Astrocyte (in vitro differentiated cells and primary cell): Measurements from ENCODE around the gene NT5E. TPM values are rescaled to one million over a fixed set of nuclear protein-coding genes. Genes with fewer than 3 reads are reported as not detected.

Experiments
- DNase-seq: peaks from one replicate; pipeline ENCODE4 v3.0.0-alpha.2; 2010; ENCODE audit warnings: low read depth
- FAIRE-seq: peaks from 2 replicates; lab custom pipeline; 2011; peaks lifted over from hg19 to GRCh38; lab: Jason Lieb, UNC
- H2AFZ ChIP-seq: 2 replicates; pipeline ENCODE4 v1.6.0; 2012; ENCODE audit warnings: low read depth, low read length, inconsistent platforms
- H3K27ac ChIP-seq: 2 replicates; pipeline ENCODE4 v1.5.1; 2011; ENCODE audit warnings: low read depth, low read length, inconsistent platforms
- H3K27me3 ChIP-seq: 2 replicates; pipeline ENCODE4 v1.6.0; 2011; ENCODE audit warnings: low read length, inconsistent platforms; ENCODE audit not compliant: insufficient read depth
- H3K36me3 ChIP-seq: 2 replicates; pipeline ENCODE4 v1.5.1; 2011; ENCODE audit warnings: low read length, inconsistent platforms; ENCODE audit not compliant: insufficient read depth
- H3K4me1 ChIP-seq: 2 replicates; pipeline ENCODE4 v1.5.1; 2011; ENCODE audit warnings: low read length, inconsistent platforms; ENCODE audit not compliant: insufficient read depth
- H3K4me2 ChIP-seq: 2 replicates; pipeline ENCODE4 v1.6.0; 2012; ENCODE audit warnings: low read length, inconsistent platforms
- H3K4me3 ChIP-seq: 2 replicates; pipeline ENCODE4 v1.5.1; 2011; ENCODE audit warnings: low read depth, mild to moderate bottlenecking, low read length, inconsistent platforms; ENCODE audit not compliant: insufficient read depth
- H3K79me2 ChIP-seq: 2 replicates; pipeline ENCODE4 v1.6.0; 2012; ENCODE audit warnings: mild to moderate bottlenecking, low read length, inconsistent platforms; ENCODE audit not compliant: insufficient read depth
- H3K9ac ChIP-seq: 2 replicates; pipeline ENCODE4 v1.6.0; 2012; ENCODE audit warnings: mild to moderate bottlenecking, low read length, inconsistent platforms
- H3K9me3 ChIP-seq: 2 replicates; pipeline ENCODE4 v1.5.1; 2012; ENCODE audit warnings: low read depth, mild to moderate bottlenecking, low read length, inconsistent platforms; ENCODE audit not compliant: insufficient read depth
- H4K20me1 ChIP-seq: 2 replicates; pipeline ENCODE4 v1.6.0; 2012; ENCODE audit warnings: low read length, inconsistent platforms; ENCODE audit not compliant: insufficient read depth
- H3K27ac Mint-ChIP-seq: one replicate; pipeline ENCODE4 v1.8.0; 2021; ENCODE audit warnings: mild to moderate bottlenecking, mixed read lengths; ENCODE audit not compliant: unreplicated experiment
- H3K27me3 Mint-ChIP-seq: one replicate; pipeline ENCODE4 v1.8.0; 2021; ENCODE audit warnings: low read depth, mixed read lengths; ENCODE audit not compliant: unreplicated experiment
- H3K36me3 Mint-ChIP-seq: one replicate; pipeline ENCODE4 v1.8.0; 2021; ENCODE audit warnings: low read depth, mixed read lengths; ENCODE audit not compliant: unreplicated experiment
- H3K4me1 Mint-ChIP-seq: one replicate; pipeline ENCODE4 v1.8.0; 2021; ENCODE audit warnings: low read depth, mixed read lengths; ENCODE audit not compliant: unreplicated experiment
- H3K4me3 Mint-ChIP-seq: one replicate; pipeline ENCODE4 v1.8.0; 2021; ENCODE audit warnings: mild to moderate bottlenecking, moderate library complexity, mixed read lengths; ENCODE audit not compliant: unreplicated experiment
- H3K9me3 Mint-ChIP-seq: one replicate; pipeline ENCODE4 v1.8.0; 2021; ENCODE audit warnings: mild to moderate bottlenecking, mixed read lengths; ENCODE audit not compliant: unreplicated experiment
- CTCF ChIP-seq: IDR thresholded peaks from 2 replicates; pipeline ENCODE4 v1.5.1; 2011; ENCODE audit warnings: low read depth, mild to moderate bottlenecking, inconsistent platforms, low read length, moderate library complexity; ENCODE audit not compliant: insufficient read depth
- EZH2 ChIP-seq: IDR thresholded peaks from 2 replicates; pipeline ENCODE4 v1.6.1; 2012; ENCODE audit warnings: mild to moderate bottlenecking, low read length, inconsistent platforms; ENCODE audit not compliant: insufficient read depth
- total RNA-seq: library from RNA; stranded (reverse); gene quantifications from 2 replicates; pipeline ENCODE4 v1.2.1, GENCODE V29; 2021

The NT5E gene
- total RNA-seq, 1 donor from 2014 or later = 77.4 TPM

DNA sequence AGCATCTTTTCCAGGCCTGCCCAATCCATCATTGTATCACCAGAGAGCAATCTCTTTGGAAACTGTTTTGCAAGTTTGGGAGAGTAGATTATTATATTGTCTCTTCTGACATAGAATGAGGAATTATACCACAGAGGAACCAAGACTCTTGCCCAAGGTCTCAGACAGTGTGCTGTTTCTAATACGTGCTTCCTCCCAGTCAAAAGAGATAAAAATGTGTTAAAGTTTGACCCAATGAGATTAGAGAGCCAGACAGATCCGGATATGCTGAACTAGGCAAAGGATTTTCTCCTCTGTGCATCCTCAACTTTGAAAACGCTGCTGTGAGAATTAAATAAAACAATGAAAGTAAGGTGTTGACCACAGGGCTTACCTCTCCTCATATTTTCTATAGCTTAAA is 18.6 kb upstream of the NT5E start:
- H3K4me3 Mint-ChIP-seq = no peak overlapping the region
- DNase-seq = no peak
- no peaks in the 10 kb centered on the region for H3K36me3 ChIP-seq
- peak; percentile 49 for FAIRE-seq
- no peaks in the 10 kb centered on the region for H3K27me3 Mint-ChIP-seq
- peaks cover 4% of the 10 kb centered on the region for H3K9me3 ChIP-seq
- H3K4me2 ChIP-seq = no peak overlapping the region
- H3K27ac ChIP-seq = no peak overlapping the region
- H3K9ac ChIP-seq = no peak overlapping the region
- TF ChIP-seq EZH2 (no peak), CTCF (no peak)
- H3K4me1 ChIP-seq = no peaks in the 10 kb centered on the region
- H3K4me3 ChIP-seq = no peak overlapping the region
- H3K27ac Mint-ChIP-seq = no peak overlapping the region
- H3K79me2 ChIP-seq = no peaks in the 10 kb centered on the region
- peaks cover 9% of the 10 kb centered on the region for H3K4me1 Mint-ChIP-seq
- no peaks in the 10 kb centered on the region for H4K20me1 ChIP-seq
- H3K36me3 Mint-ChIP-seq = no peaks in the 10 kb centered on the region
- H2AFZ ChIP-seq = no peak overlapping the region
- peaks cover 3% of the 10 kb centered on the region for H3K9me3 Mint-ChIP-seq
- H3K27me3 ChIP-seq = no peaks in the 10 kb centered on the region

DNA sequence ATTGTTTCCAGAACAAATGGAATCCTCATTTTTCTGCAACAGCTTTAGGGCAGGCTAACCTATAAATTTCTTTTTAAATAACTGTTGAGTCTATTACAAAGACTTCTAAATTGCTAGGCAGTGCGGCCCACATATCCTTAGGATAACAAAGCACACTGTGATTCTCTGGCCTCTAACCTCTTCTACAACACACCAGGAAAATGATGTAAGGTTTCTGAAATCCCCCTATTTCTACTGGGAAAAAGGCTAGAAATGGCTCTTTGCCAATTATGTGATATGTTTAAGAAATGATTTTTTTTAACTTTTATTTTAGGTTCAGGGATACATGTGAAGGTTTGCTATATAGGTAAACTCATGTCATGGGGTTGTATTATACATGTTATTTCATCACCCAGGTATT is 17.3 kb upstream of the NT5E start:
- Histone ChIP-seq H4K20me1 (no peaks in the 10 kb centered on the region), H2AFZ (no peak overlapping the region), H3K36me3 (no peaks in the 10 kb centered on the region), H3K9me3 (no peaks in the 10 kb centered on the region), H3K4me1 (no peaks in the 10 kb centered on the region), H3K4me2 (no peak overlapping the region), H3K79me2 (no peaks in the 10 kb centered on the region), H3K27ac (no peak overlapping the region), H3K4me3 (no peak overlapping the region), H3K9ac (no peak overlapping the region), H3K27me3 (no peaks in the 10 kb centered on the region)
- TF ChIP-seq CTCF = no peak
- no peak for TF ChIP-seq EZH2
- Mint-ChIP-seq H3K9me3 (peaks cover 3% of the 10 kb centered on the region), H3K27me3 (no peaks in the 10 kb centered on the region), H3K4me1 (peaks cover 13% of the 10 kb centered on the region), H3K36me3 (no peaks in the 10 kb centered on the region), H3K27ac (no peak overlapping the region), H3K4me3 (no peak overlapping the region)
- no peak for DNase-seq
- no peak for FAIRE-seq

DNA sequence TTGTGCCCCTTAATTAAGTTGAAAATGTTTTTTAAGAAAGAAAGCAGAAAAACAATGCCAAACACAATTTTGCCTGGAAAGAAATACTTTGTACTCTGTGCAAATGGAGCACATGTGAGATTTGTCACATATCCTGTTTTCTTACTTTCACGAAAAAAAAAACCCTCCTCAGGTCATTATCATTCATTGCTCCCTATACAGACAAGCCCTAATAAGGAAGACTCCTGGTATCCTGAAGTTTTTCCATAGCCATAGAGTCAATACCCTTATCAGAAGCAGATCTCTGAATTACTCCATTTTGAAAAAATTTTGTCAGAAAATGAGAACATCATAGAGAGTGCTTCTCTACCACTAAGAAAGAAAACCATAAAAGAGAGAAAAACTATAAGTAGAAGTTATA is 14.0 kb upstream of the NT5E start:
- no peaks in the 10 kb centered on the region for H3K4me1 ChIP-seq
- H3K9me3 Mint-ChIP-seq = peaks cover 6% of the 10 kb centered on the region
- H3K9ac ChIP-seq = no peak overlapping the region
- no peak overlapping the region for H2AFZ ChIP-seq
- FAIRE-seq (no peak), DNase-seq (no peak)
- H3K27ac ChIP-seq = no peak overlapping the region
- no peaks in the 10 kb centered on the region for H4K20me1 ChIP-seq
- TF ChIP-seq EZH2 = no peak
- no peak for TF ChIP-seq CTCF
- H3K4me2 ChIP-seq = no peak overlapping the region
- no peak overlapping the region for H3K4me3 ChIP-seq
- H3K79me2 ChIP-seq = no peaks in the 10 kb centered on the region
- no peaks in the 10 kb centered on the region for H3K27me3 ChIP-seq
- no peaks in the 10 kb centered on the region for H3K27me3 Mint-ChIP-seq
- H3K36me3 Mint-ChIP-seq = no peaks in the 10 kb centered on the region
- H3K36me3 ChIP-seq = no peaks in the 10 kb centered on the region
- H3K27ac Mint-ChIP-seq = peak overlapping the region; percentile 47
- peaks cover 13% of the 10 kb centered on the region for H3K4me1 Mint-ChIP-seq
- H3K9me3 ChIP-seq = no peaks in the 10 kb centered on the region
- H3K4me3 Mint-ChIP-seq = no peak overlapping the region
